ENCODE data around the gene ERRFI1. TPM values are rescaled to one million over a fixed set of nuclear protein-coding genes. Genes with fewer than 3 reads are reported as not detected.

The ERRFI1 gene
- total and polyA plus RNA-seq, 2 of the 8 experiments (the other 6 are each of a cell fraction or from before 2014, with no cell fraction given), result 23.4 to 46.1 TPM

GRCh38 chr1:8004113-8004802, 21.9 kb downstream of the ERRFI1 start (continued):
- TF ChIP-seq ATF3 (IDR thresholded peaks at IDR 0.05; ENCODE audit: insufficient read depth, low read depth, low read length), result no peak

All from H1 (cell line).